ENCODE data around the gene GSC2. TPM values are rescaled to one million over a fixed set of nuclear protein-coding genes. Genes with fewer than 3 reads are reported as not detected.
A peak's percentile ranks its signal among the peaks of the same experiment; 100 is the strongest.

GSC2 gene
- total and polyA plus RNA-seq, 4 donors, result not detected

GRCh38 chr22:19175602-19176174 is 25.6 kb upstream of the GSC2 start:
- peak; percentile 27 for DNase-seq (ENCODE audit: low spot score)

GRCh38 chr22:19175026-19175601 is 25.0 kb upstream of the GSC2 start:
- no peak for DNase-seq (ENCODE audit: low spot score)
- H3K9me3 ChIP-seq (ENCODE audit: control insufficient read depth in 4 of 4, low read length in 3 of 4), result no peaks in the 10 kb centered on the region

More at GRCh38 chr22:19175602-19176174, 25.6 kb upstream of the GSC2 start:
- peaks cover 22 to 84% (median 71%) of the 10 kb centered on the region in 4 donors for H3K4me1 ChIP-seq (ENCODE audit: control insufficient read depth in 4 of 4, insufficient read depth in 4 of 4, low read length in 3 of 4)
- H3K9me3 ChIP-seq (ENCODE audit: control insufficient read depth in 4 of 4, low read length in 3 of 4), result no peaks in the 10 kb centered on the region
- peak in 1 of 2 donors; percentile 5 for TF ChIP-seq HNF4A (conservative IDR thresholded peaks at IDR 0.05)
- no peak for TF ChIP-seq CTCF (IDR thresholded peaks at IDR 0.05; ENCODE audit: low read depth, low read length, missing input control)
- no peak for TF ChIP-seq REST (IDR thresholded peaks at IDR 0.05)
- no peak for TF ChIP-seq FOXA2 (IDR thresholded peaks at IDR 0.05)
- no peak for TF ChIP-seq RAD21 (IDR thresholded peaks at IDR 0.05)
- H3K4me3 ChIP-seq (ENCODE audit: low read depth in 1 of 3, low read length in 3 of 3), result no peak overlapping the region
- no peaks in the 10 kb centered on the region for H3K36me3 ChIP-seq (ENCODE audit: control insufficient read depth in 4 of 4, insufficient read depth in 3 of 4, low read depth in 1 of 4, low read length in 3 of 4)
- peak overlapping the region; percentile 75 to 78 for H3K27ac ChIP-seq (ENCODE audit: low read depth in 1 of 2, low read length in 2 of 2)
- no peaks in the 10 kb centered on the region for H3K27me3 ChIP-seq (ENCODE audit: control insufficient read depth in 4 of 4, insufficient read depth in 4 of 4, low read length in 3 of 4)
- H3K9ac ChIP-seq (ENCODE audit: low read depth in 1 of 2, low read length in 2 of 2), result no peak overlapping the region
- 62% methylated on average over 21 of the region's 21 CpGs for WGBS

GRCh38 chr22:19174106-19175025 is 24.3 kb upstream of the GSC2 start:
- 40% methylated on average over 14 of the region's 14 CpGs for WGBS
- Histone ChIP-seq H3K27ac (ENCODE audit: low read depth in 1 of 2, low read length in 2 of 2) (peak overlapping the region; percentile 75 to 78), H3K36me3 (ENCODE audit: control insufficient read depth in 4 of 4, insufficient read depth in 3 of 4, low read depth in 1 of 4, low read length in 3 of 4) (no peaks in the 10 kb centered on the region), H3K4me3 (ENCODE audit: low read depth in 1 of 3, low read length in 3 of 3) (no peak overlapping the region), H3K9ac (ENCODE audit: low read depth in 1 of 2, low read length in 2 of 2) (no peak overlapping the region), H3K4me1 (ENCODE audit: control insufficient read depth in 4 of 4, insufficient read depth in 4 of 4, low read length in 3 of 4) (peaks cover 26 to 83% (median 65%) of the 10 kb centered on the region in 4 donors), H3K27me3 (ENCODE audit: control insufficient read depth in 4 of 4, insufficient read depth in 4 of 4, low read length in 3 of 4) (peaks cover 0 to 7% (median 0%) of the 10 kb centered on the region in 4 donors), H3K9me3 (ENCODE audit: control insufficient read depth in 4 of 4, low read length in 3 of 4) (no peaks in the 10 kb centered on the region)
- no peak for DNase-seq (ENCODE audit: low spot score)
- peak; percentile 39 for TF ChIP-seq SP1 (IDR thresholded peaks at IDR 0.05)
- peak; percentile 62 to 80 for TF ChIP-seq RXRA (IDR thresholded peaks at IDR 0.05)
- TF ChIP-seq YY1 (IDR thresholded peaks at IDR 0.05), result peak; percentile 40
- TF ChIP-seq REST (IDR thresholded peaks at IDR 0.05), result peak; percentile 21
- no peak for TF ChIP-seq HNF4G (IDR thresholded peaks at IDR 0.05)
- no peak for TF ChIP-seq ZBTB33 (IDR thresholded peaks at IDR 0.05)
- TF ChIP-seq MAX (IDR thresholded peaks at IDR 0.05), result peak; percentile 43
- TF ChIP-seq JUND (IDR thresholded peaks at IDR 0.05), result no peak
- peak in 1 of 2 donors; percentile 49 for TF ChIP-seq HNF4A (conservative IDR thresholded peaks at IDR 0.05)
- TF ChIP-seq NR2F2 (IDR thresholded peaks at IDR 0.05), result no peak

More at GRCh38 chr22:19175026-19175601, 25.0 kb upstream of the GSC2 start:
- Histone ChIP-seq H3K9ac (ENCODE audit: low read depth in 1 of 2, low read length in 2 of 2) (no peak overlapping the region), H3K27ac (ENCODE audit: low read depth in 1 of 2, low read length in 2 of 2) (peak overlapping the region; percentile 75 to 78), H3K36me3 (ENCODE audit: control insufficient read depth in 4 of 4, insufficient read depth in 3 of 4, low read depth in 1 of 4, low read length in 3 of 4) (no peaks in the 10 kb centered on the region), H3K4me3 (ENCODE audit: low read depth in 1 of 3, low read length in 3 of 3) (no peak overlapping the region), H3K27me3 (ENCODE audit: control insufficient read depth in 4 of 4, insufficient read depth in 4 of 4, low read length in 3 of 4) (peaks cover 0 to 3% (median 0%) of the 10 kb centered on the region in 4 donors), H3K4me1 (ENCODE audit: control insufficient read depth in 4 of 4, insufficient read depth in 4 of 4, low read length in 3 of 4) (peaks cover 24 to 84% (median 71%) of the 10 kb centered on the region in 4 donors)
- no peak for TF ChIP-seq HNF4G (IDR thresholded peaks at IDR 0.05)
- WGBS, result 64% methylated on average over 7 of the region's 7 CpGs

Measured in liver (tissue), 9 donors.